HepG2 (cell line): Measurements from ENCODE around the gene SPANXN2. TPM values are rescaled to one million over a fixed set of nuclear protein-coding genes. Genes with fewer than 3 reads are reported as not detected.

Source experiments
- ATAC-seq: fragments of 200-7000 bp; cut with Tn5 transposase; 3 replicates; pipeline ENCODE4 v1.9.1; 2020; ENCODE audit warnings: mild to moderate bottlenecking, moderate library complexity
- BruUV-seq: library from RNA; stranded (reverse); fragments of 400-500 nt; replicated peaks from 2 replicates; lab custom pipeline; 2021; lab: Mats Ljungman, UMichigan
- CTCF ChIA-PET: fragments of 300-600 bp; formaldehyde crosslinking; extraction: SDS; loops from one replicate; lab custom pipeline; 2021; ENCODE audit warnings: low total read pairs, inconsistent platforms, low intra/inter-chr PET ratio; lab: Yijun Ruan, JAX
- POLR2A ChIA-PET: fragments of 350-600 bp; sonication (Branson Sonifier 250); formaldehyde crosslinking; loops from one replicate; lab custom pipeline; 2020; ENCODE audit warnings: antibody characterized with exemption, inconsistent platforms; lab: Yijun Ruan, JAX
- DNase-seq: peaks from one replicate; pipeline ENCODE4 v3.0.0-alpha.2; 2015; ENCODE audit warnings: low spot score
- FAIRE-seq: peaks from 3 replicates; lab custom pipeline; 2011; peaks lifted over from hg19 to GRCh38; lab: Jason Lieb, UNC
- H2AFZ ChIP-seq: one replicate; pipeline ENCODE4 v1.6.1; 2011; ENCODE audit warnings: low read length, inconsistent platforms
- H3K27ac ChIP-seq: fragments of 300-600 bp; 3 replicates; pipeline ENCODE4 v1.8.0; 2011; ENCODE audit warnings: mixed run types, mild to moderate bottlenecking, mixed read lengths, low read length, inconsistent platforms; ENCODE audit not compliant: insufficient read depth; ENCODE audit errors: extremely low read length
- H3K27me3 ChIP-seq, 2 experiments: fragments of 200-600 bp in 1 of 2; 2 replicates in 1 of 2; 3 replicates in 1 of 2; pipeline versions ENCODE4 v1.6.0 to v1.8.0; 2011; ENCODE audit warnings: low read length in 2 of 2, mild to moderate bottlenecking in 2 of 2, moderate library complexity in 2 of 2, inconsistent platforms in 1 of 2; ENCODE audit not compliant: insufficient read depth in 2 of 2, control insufficient read depth in 1 of 2
- H3K36me3 ChIP-seq, 2 experiments: fragments of 200-600 bp in 1 of 2; replicated peaks in 1 of 2; 2 replicates in 1 of 2; 3 replicates in 1 of 2; pipeline versions ENCODE4 v1.5.1 to v1.8.0; 2011; ENCODE audit warnings: low read length in 2 of 2, inconsistent platforms in 1 of 2; ENCODE audit not compliant: insufficient read depth in 2 of 2, control insufficient read depth in 1 of 2
- H3K4me1 ChIP-seq: 2 replicates; pipeline ENCODE4 v1.5.1; 2012; ENCODE audit warnings: low read length, inconsistent platforms; ENCODE audit not compliant: insufficient read depth
- H3K4me2 ChIP-seq: 2 replicates; pipeline ENCODE4 v1.6.0; 2011; ENCODE audit warnings: low read depth, low read length, inconsistent platforms
- H3K4me3 ChIP-seq, 3 experiments: fragments of 200-600 bp in 1 of 3; sonication (generic), shearing (Covaris generic) in 1 of 3; replicated peaks in 1 of 3; 2 replicates each; pipeline ENCODE4 v1.5.1; 2011 to 2016; ENCODE audit warnings: low read length in 3 of 3, inconsistent platforms in 2 of 3, low read depth in 2 of 3, mild to moderate bottlenecking in 2 of 3, control low read depth in 1 of 3, mixed read lengths in 1 of 3; ENCODE audit not compliant: insufficient read depth in 1 of 3
- H3K79me2 ChIP-seq: one replicate; pipeline ENCODE4 v1.6.1; 2011; ENCODE audit warnings: low read length, inconsistent platforms; ENCODE audit not compliant: insufficient read depth
- H3K9ac ChIP-seq: 2 replicates; pipeline ENCODE4 v1.6.0; 2011; ENCODE audit warnings: mild to moderate bottlenecking, low read depth, low read length, inconsistent platforms; ENCODE audit not compliant: insufficient read depth
- H3K9me3 ChIP-seq: 2 replicates; pipeline ENCODE4 v1.5.1; 2012; ENCODE audit warnings: mild to moderate bottlenecking, low read length
- H4K20me1 ChIP-seq: 2 replicates; pipeline ENCODE4 v1.6.0; 2011; ENCODE audit warnings: inconsistent platforms, mild to moderate bottlenecking, low read length, moderate library complexity; ENCODE audit not compliant: insufficient read depth
- E2F2 ChIP-seq: sonication (generic); formaldehyde crosslinking; IDR thresholded peaks from 2 replicates; pipeline ENCODE4 v1.4.0; 2020; ENCODE audit warnings: missing genetic modification reagents, borderline replicate concordance
- E2F5 ChIP-seq: sonication (generic); formaldehyde crosslinking; conservative IDR thresholded peaks from 2 replicates; pipeline ENCODE4 v1.4.0; 2020; ENCODE audit warnings: missing genetic modification reagents
- HOXD1 ChIP-seq: sonication (generic); formaldehyde crosslinking; IDR thresholded peaks from 2 replicates; pipeline ENCODE4 v1.5.0; 2020; ENCODE audit warnings: missing genetic modification reagents
- JUN ChIP-seq: sonication (generic); formaldehyde crosslinking; IDR thresholded peaks from 2 replicates; pipeline ENCODE4 v1.4.0; 2020; ENCODE audit warnings: mild to moderate bottlenecking, missing genetic modification reagents
- NFKBIZ ChIP-seq: IDR thresholded peaks from 2 replicates; pipeline ENCODE4 v1.6.1; 2018; ENCODE audit warnings: missing genetic modification reagents, missing compliant biosample characterization
- PPARG ChIP-seq: conservative IDR thresholded peaks from 2 replicates; pipeline ENCODE4 v1.6.1; 2016; ENCODE audit warnings: missing biosample characterization, missing genetic modification reagents
- RARA ChIP-seq: IDR thresholded peaks from 2 replicates; pipeline ENCODE4 v1.6.1; 2016; ENCODE audit warnings: missing genetic modification reagents, missing compliant biosample characterization
- RFX3 ChIP-seq: IDR thresholded peaks from 2 replicates; pipeline ENCODE4 v1.6.1; 2016; ENCODE audit warnings: missing biosample characterization, missing genetic modification reagents
- SIN3B ChIP-seq: fragments of 150-350 bp; IDR thresholded peaks from 2 replicates; pipeline ENCODE4 v1.6.1; 2014; ENCODE audit warnings: low read length
- TAF1 ChIP-seq: sonication (generic); formaldehyde crosslinking; IDR thresholded peaks from 2 replicates; pipeline ENCODE4 v1.4.0; 2020; ENCODE audit warnings: missing genetic modification reagents
- TCF7 ChIP-seq: sonication (generic); IDR thresholded peaks from 2 replicates; pipeline ENCODE4 v1.6.1; 2016; ENCODE audit warnings: antibody characterized with exemption, low read depth
- TMF1 ChIP-seq: sonication (generic); formaldehyde crosslinking; IDR thresholded peaks from 2 replicates; pipeline ENCODE4 v1.8.1; 2022; ENCODE audit warnings: low read depth, missing genetic modification reagents
- XBP1 ChIP-seq: sonication (generic); formaldehyde crosslinking; IDR thresholded peaks from 2 replicates; pipeline ENCODE4 v1.5.0; 2020; ENCODE audit warnings: missing genetic modification reagents
- ZBTB1 ChIP-seq: sonication (generic); formaldehyde crosslinking; IDR thresholded peaks from 2 replicates; pipeline ENCODE4 v1.4.0; 2020; ENCODE audit warnings: missing genetic modification reagents, borderline replicate concordance
- ZIK1 ChIP-seq: sonication (generic); formaldehyde crosslinking; IDR thresholded peaks from 2 replicates; pipeline ENCODE4 v1.5.0; 2020; ENCODE audit warnings: mild to moderate bottlenecking, low read depth, missing genetic modification reagents, borderline replicate concordance
- ZNF20 ChIP-seq: sonication (generic); formaldehyde crosslinking; IDR thresholded peaks from 2 replicates; pipeline ENCODE4 v1.4.0; 2020; ENCODE audit warnings: mild to moderate bottlenecking, moderate library complexity, missing genetic modification reagents
- ZNF274 ChIP-seq: sonication (generic); formaldehyde crosslinking; IDR thresholded peaks from 2 replicates; pipeline ENCODE4 v1.5.1; 2020; ENCODE audit warnings: mild to moderate bottlenecking, missing genetic modification reagents
- ZNF333 ChIP-seq: sonication (generic); formaldehyde crosslinking; IDR thresholded peaks from 2 replicates; pipeline ENCODE4 v1.4.0; 2020; ENCODE audit warnings: mild to moderate bottlenecking, missing genetic modification reagents, borderline replicate concordance
- ZNF337 ChIP-seq: sonication (generic); formaldehyde crosslinking; IDR thresholded peaks from 2 replicates; pipeline ENCODE4 v1.5.1; 2020; ENCODE audit warnings: missing genetic modification reagents, low read depth, mild to moderate bottlenecking, borderline replicate concordance
- ZNF441 ChIP-seq: sonication (generic); formaldehyde crosslinking; IDR thresholded peaks from 2 replicates; pipeline ENCODE4 v1.7.0; 2021; ENCODE audit warnings: missing genetic modification reagents, borderline replicate concordance
- ZNF75D ChIP-seq: sonication (generic); formaldehyde crosslinking; IDR thresholded peaks from 2 replicates; pipeline ENCODE4 v1.8.1; 2023; ENCODE audit warnings: missing genetic modification reagents, mild to moderate bottlenecking, borderline replicate concordance
- ZNF770 ChIP-seq: sonication (generic); formaldehyde crosslinking; IDR thresholded peaks from 2 replicates; pipeline ENCODE4 v1.5.0; 2020; ENCODE audit warnings: mild to moderate bottlenecking, missing genetic modification reagents
- WGBS: methylation state at CpG from one replicate; pipeline ENCODE4 v1.1.6; 2017; ENCODE audit warnings: low lambda C conversion rate; 5-methylcytosine and 5-hydroxymethylcytosine counted together
- in situ Hi-C: cut with HindIII; loops from 2 replicates; pipeline ENCODE4 v1.10.0; 2017; ENCODE audit warnings: low pct_unique_long_range_greater_than_20kb; ENCODE audit not compliant: extremely low pct_ligation_motif_present
- intact Hi-C: fragments of 100-400 bp; cut with micrococcal nuclease; formaldehyde crosslinking; loops from one replicate; pipeline ENCODE4 v1.10.0; 2022; ENCODE audit not compliant: unreplicated experiment
- polyA plus RNA-seq, 8 experiments: library from polyadenylated mRNA; depleted of rRNA in 3 of 8; stranded (reverse) in 7 of 8; unstranded in 1 of 8; fragments of >200 nt; fragmentation: Illumina TruSeq in 4 of 8; extraction: Trizol in 4 of 8; gene quantifications; 2 replicates each; pipeline versions ENCODE4 v1.2.1 to v1.2.3, GENCODE V29; 2011 to 2016; ENCODE audit warnings: low read depth in 4 of 8, missing spikeins in 1 of 8, mixed read lengths in 1 of 8; ENCODE audit not compliant: insufficient read depth in 1 of 8
- total RNA-seq, 5 experiments: library from RNA; depleted of rRNA; stranded (reverse); fragments of >200 nt; fragmentation: Illumina TruSeq; extraction: Trizol; gene quantifications; 2 replicates each; pipeline ENCODE4 v1.2.3, GENCODE V29; 2016; ENCODE audit warnings: low read depth in 1 of 5

SPANXN2 gene
- total and polyA plus RNA-seq, 2 of the 13 experiments (the other 11 are each of a cell fraction or from before 2014, with no cell fraction given), result not detected

- TF ChIP-seq ZNF770 (CRISPR knock-in tag) (no peak), ZNF337 (CRISPR knock-in tag) (no peak), ZBTB1 (CRISPR knock-in tag) (no peak), JUN (CRISPR knock-in tag) (no peak), TAF1 (CRISPR knock-in tag) (no peak), ZNF441 (CRISPR knock-in tag) (no peak), RARA (CRISPR knock-in tag) (no peak), ZNF274 (no peak), ZNF333 (CRISPR knock-in tag) (no peak), XBP1 (CRISPR knock-in tag) (no peak), PPARG (CRISPR knock-in tag) (no peak)
Measured at GRCh38 chrX:143683486-143683885, 37.1 kb downstream of the SPANXN2 start (continued).

GRCh38 chrX:143674926-143675325 is 45.6 kb downstream of the SPANXN2 start:
- Histone ChIP-seq H3K9ac (no peak overlapping the region), H3K27ac (no peak overlapping the region), H3K4me2 (no peak overlapping the region), H4K20me1 (no peaks in the 10 kb centered on the region), H3K4me1 (no peaks in the 10 kb centered on the region), H3K36me3 (no peaks in the 10 kb centered on the region), H2AFZ (no peak overlapping the region), H3K4me3 (no peak overlapping the region), H3K9me3 (peaks cover 5% of the 10 kb centered on the region; the same call in 1 of the 2 replicates), H3K79me2 (no peaks in the 10 kb centered on the region), H3K27me3 (no peaks in the 10 kb centered on the region)
- ChIA-PET POLR2A (no interaction called here), CTCF (no interaction called here)
- intact Hi-C loops (no loop called here), in situ Hi-C loops (no loop called here)
- ATAC-seq, result no peak
- FAIRE-seq, result no peak
- WGBS, result 31% methylated on average over 3 of the region's 4 CpGs
- no TSS peak for BruUV-seq
- DNase-seq, result no peak
- TF ChIP-seq SIN3B, result no peak
- no peak for TF ChIP-seq ZNF20
- TF ChIP-seq TMF1 (CRISPR knock-in tag), result no peak
- no peak for TF ChIP-seq NFKBIZ (CRISPR knock-in tag)
- no peak for TF ChIP-seq E2F2 (CRISPR knock-in tag)
- no peak for TF ChIP-seq E2F5
- TF ChIP-seq ZIK1 (CRISPR knock-in tag), result no peak
- TF ChIP-seq HOXD1 (CRISPR knock-in tag), result no peak
- no peak for TF ChIP-seq TCF7
- TF ChIP-seq ZNF75D (CRISPR knock-in tag), result no peak
- no peak for TF ChIP-seq RFX3
